ENCODE measurements around the gene DDAH2. TPM values are rescaled to one million over a fixed set of nuclear protein-coding genes. Genes with fewer than 3 reads are reported as not detected.
A peak's percentile ranks its signal among the peaks of the same experiment; 100 is the strongest.

DDAH2 gene
- total RNA-seq, 2 donors from 2014 or later, result 92.1 to 98.7 TPM

DNA sequence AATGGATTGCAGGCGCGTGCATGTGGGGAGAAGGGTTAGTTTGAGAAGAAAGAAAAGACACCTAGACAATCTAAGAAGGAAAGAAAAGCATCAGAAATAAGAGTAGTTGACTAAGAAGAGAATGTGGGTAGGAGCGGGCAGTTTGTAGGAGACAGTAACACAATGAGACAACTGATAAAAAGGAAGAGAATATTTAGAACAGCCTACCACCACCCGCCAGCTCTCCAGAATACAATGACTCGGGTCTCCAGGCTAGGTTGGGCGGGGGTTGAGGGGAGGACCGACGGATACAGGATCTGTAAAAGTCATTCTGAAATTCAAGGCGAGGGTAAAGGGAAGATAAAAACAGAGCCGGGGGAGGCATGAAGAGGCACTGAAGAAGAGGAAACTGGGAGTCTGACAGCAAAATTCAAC is 26.7 kb downstream of the DDAH2 start:
- Histone ChIP-seq H3K9ac (ENCODE audit: low read depth in 2 of 2, low read length in 2 of 2) (peak overlapping the region; percentile 91 to 99), H3K4me1 (peaks cover 12% of the 10 kb centered on the region), H3K27ac (peak overlapping the region; percentile 95), H3K27me3 (no peaks in the 10 kb centered on the region), H3K36me3 (no peaks in the 10 kb centered on the region), H3K9me3 (no peaks in the 10 kb centered on the region), H3K4me3 (peak overlapping the region; percentile 48)
- intact Hi-C loops (cut with DNase I), result loop anchor here (5.0 kb wide), 1 partner anchor 35 kb away; the partner anchor contains the start of gene CLIC1
- no peak for DNase-seq
- TF ChIP-seq, protein P1, sequence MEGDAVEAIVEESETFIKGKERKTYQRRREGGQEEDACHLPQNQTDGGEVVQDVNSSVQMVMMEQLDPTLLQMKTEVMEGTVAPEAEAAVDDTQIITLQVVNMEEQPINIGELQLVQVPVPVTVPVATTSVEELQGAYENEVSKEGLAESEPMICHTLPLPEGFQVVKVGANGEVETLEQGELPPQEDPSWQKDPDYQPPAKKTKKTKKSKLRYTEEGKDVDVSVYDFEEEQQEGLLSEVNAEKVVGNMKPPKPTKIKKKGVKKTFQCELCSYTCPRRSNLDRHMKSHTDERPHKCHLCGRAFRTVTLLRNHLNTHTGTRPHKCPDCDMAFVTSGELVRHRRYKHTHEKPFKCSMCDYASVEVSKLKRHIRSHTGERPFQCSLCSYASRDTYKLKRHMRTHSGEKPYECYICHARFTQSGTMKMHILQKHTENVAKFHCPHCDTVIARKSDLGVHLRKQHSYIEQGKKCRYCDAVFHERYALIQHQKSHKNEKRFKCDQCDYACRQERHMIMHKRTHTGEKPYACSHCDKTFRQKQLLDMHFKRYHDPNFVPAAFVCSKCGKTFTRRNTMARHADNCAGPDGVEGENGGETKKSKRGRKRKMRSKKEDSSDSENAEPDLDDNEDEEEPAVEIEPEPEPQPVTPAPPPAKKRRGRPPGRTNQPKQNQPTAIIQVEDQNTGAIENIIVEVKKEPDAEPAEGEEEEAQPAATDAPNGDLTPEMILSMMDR (IDR thresholded peaks at IDR 0.05), result no peak

DNA sequence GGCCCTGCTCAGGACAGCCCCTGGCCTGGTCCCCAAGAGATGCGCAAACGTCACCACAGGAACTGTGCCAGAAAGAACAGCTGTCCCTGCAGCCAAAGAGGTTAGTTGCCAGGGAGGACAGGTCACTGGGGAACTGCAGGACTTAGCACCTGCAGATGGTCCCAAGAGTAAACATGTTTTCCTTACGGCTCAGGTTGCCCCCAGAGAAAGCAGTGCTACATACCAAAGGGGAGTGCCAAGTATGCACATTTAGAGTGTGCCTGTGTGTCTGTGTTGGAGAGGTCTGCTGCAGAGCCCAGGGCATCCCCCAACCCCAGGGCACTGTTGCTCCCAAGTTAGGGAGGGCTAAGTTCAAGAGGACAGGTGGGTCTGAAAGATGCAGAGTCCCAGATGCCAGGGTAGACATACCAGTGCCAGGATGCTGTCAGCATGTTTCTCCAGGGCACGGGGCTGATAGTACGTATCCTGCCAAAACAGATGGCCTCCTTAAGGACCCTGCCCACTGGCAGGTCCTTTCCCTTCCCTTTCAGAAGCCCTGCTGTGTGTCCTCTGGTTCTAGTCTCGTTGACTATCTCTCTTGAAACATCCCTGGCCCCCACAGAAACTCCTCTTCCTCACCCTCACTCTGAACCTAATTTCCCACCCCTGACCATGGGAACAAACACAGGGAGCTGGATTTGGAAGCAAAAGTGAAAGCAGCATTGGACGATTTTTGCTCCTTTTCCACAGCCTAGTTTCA is 27.3 kb downstream of the DDAH2 start:
- Histone ChIP-seq H3K4me1 (peaks cover 12% of the 10 kb centered on the region), H3K9ac (ENCODE audit: low read depth in 2 of 2, low read length in 2 of 2) (peak overlapping the region; percentile 91 to 99), H3K4me3 (peak overlapping the region; percentile 48), H3K36me3 (no peaks in the 10 kb centered on the region), H3K27me3 (no peaks in the 10 kb centered on the region), H3K27ac (peak overlapping the region; percentile 95), H3K9me3 (no peaks in the 10 kb centered on the region)
- intact Hi-C loops (cut with DNase I), result loop anchor here (5.0 kb wide), 1 partner anchor 35 kb away; the partner anchor contains the start of gene CLIC1
- TF ChIP-seq, protein P1 (IDR thresholded peaks at IDR 0.05), result no peak
- no peak for DNase-seq

DNA sequence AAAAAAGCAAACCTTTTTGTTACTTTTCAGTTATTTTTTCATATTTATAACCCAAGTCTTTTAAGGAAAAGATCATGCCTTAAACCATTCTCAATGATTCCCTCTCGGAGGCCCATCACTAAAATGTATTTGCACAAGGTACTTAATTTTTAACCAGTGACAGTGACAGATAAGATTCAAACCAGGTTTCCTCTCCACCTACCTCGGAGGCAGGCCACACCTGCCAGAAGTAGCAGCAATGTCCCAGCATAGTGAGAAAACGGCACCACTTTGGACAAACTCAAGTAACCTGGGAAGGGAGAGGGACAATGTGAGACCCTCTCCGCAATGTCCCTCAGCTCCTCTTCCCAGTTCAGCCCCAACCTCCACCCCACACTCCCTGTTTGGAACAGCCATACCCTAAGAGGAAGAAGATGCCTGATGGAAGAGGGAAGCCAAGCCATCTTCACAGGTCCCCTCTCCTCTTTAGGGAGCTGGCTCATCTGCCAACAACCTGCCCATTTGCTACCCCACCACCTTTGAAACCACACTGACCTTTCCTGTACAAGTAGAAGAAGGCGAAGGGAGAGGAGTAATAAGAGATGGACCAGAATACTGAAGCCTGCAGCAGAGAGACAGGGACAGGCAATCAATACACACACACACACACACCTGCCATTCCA is 28.2 kb downstream of the DDAH2 start:
- no peaks in the 10 kb centered on the region for H3K9me3 ChIP-seq
- no peaks in the 10 kb centered on the region for H3K36me3 ChIP-seq
- H3K4me3 ChIP-seq, result no peak overlapping the region
- peak overlapping the region in 1 of 2 donors; percentile 99 for H3K9ac ChIP-seq (ENCODE audit: low read depth in 2 of 2, low read length in 2 of 2)
- peaks cover 12% of the 10 kb centered on the region for H3K4me1 ChIP-seq
- intact Hi-C loops (cut with DNase I), result loop anchor here (5.0 kb wide), 1 partner anchor 36 kb away; the partner anchor contains the start of gene CLIC1
- H3K27ac ChIP-seq, result no peak overlapping the region
- no peaks in the 10 kb centered on the region for H3K27me3 ChIP-seq
- DNase-seq, result no peak
- TF ChIP-seq, protein P1 (IDR thresholded peaks at IDR 0.05), result no peak

DNA sequence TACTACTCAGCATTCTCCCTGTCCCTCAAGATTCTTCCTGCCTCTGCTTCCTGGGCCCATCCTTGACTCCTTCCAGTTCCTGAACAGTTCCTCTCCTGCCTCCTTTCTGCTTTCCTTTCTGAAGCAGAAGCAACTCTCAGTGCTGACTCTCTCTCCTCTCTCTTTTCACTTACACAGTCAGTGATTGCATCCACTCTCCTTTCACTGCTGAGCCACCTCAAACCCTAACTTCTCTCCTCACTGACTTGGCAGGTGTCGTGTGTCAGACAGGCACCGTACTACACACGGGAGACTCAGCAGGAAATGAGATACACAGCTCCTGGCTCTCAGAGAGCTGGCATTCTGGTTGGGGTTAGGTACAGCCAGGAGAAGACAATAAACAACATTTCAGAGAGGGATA is 31.5 kb downstream of the DDAH2 start:
- Histone ChIP-seq H3K4me3 (no peak overlapping the region), H3K9ac (ENCODE audit: low read depth in 2 of 2, low read length in 2 of 2) (no peak overlapping the region), H3K27ac (no peak overlapping the region), H3K36me3 (no peaks in the 10 kb centered on the region), H3K4me1 (peaks cover 12% of the 10 kb centered on the region), H3K27me3 (no peaks in the 10 kb centered on the region), H3K9me3 (no peaks in the 10 kb centered on the region)
- no peak for DNase-seq
- intact Hi-C loops (cut with DNase I), result no loop called here
- TF ChIP-seq, protein P1 (IDR thresholded peaks at IDR 0.05), result no peak

DNA sequence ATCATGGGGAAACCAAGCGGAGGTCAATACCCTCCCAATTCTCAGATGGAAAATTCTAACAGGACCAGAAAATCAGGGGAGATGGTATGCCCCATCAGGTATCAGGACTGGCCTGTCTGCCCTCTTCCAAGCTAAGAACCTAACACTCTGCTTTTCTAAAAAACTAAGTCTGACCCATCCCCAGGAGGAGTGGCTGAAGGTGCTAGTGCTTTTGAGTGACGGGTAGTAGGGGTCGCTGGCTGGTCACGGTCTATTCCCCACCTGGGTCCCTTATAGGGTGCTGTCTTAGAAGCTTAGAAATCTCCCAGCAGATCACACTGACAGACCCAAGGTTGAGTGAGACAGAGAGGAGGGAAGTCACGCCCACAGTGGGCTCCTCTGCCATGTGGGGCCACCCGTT is 35.6 kb downstream of the DDAH2 start:
- Histone ChIP-seq H3K4me1 (no peaks in the 10 kb centered on the region), H3K9ac (ENCODE audit: low read depth in 2 of 2, low read length in 2 of 2) (no peak overlapping the region), H3K27me3 (no peaks in the 10 kb centered on the region), H3K4me3 (no peak overlapping the region), H3K27ac (no peak overlapping the region), H3K36me3 (peaks cover 5% of the 10 kb centered on the region), H3K9me3 (no peaks in the 10 kb centered on the region)
- intact Hi-C loops (cut with DNase I), result no loop called here
- TF ChIP-seq, protein P1 (IDR thresholded peaks at IDR 0.05), result no peak
- DNase-seq, result no peak

All from colonic mucosa (tissue), 4 donors.